ENCODE data around the gene RPS25.
A peak's percentile ranks its signal among the peaks of the same experiment; 100 is the strongest.
"Not testable (repeated sequence)": the region's sequence is repeated elsewhere in the genome, so short reads cannot be mapped to it uniquely, and the experiment has no call there.

RPS25 gene

GRCh38 chr11:119018074-119018938 lies at the start of gene RPS25, which contains the start of gene TRAPPC4:
Gene RPS25 (minus strand): TSS chr11:119018343. CDS start chr11:119018284, 59 bp downstream.
Gene TRAPPC4 (plus strand): TSS chr11:119018766. CDS start chr11:119018796, 30 bp downstream.
- peak; percentile 89 for DNase-seq (ENCODE audit: low read depth)

DNA sequence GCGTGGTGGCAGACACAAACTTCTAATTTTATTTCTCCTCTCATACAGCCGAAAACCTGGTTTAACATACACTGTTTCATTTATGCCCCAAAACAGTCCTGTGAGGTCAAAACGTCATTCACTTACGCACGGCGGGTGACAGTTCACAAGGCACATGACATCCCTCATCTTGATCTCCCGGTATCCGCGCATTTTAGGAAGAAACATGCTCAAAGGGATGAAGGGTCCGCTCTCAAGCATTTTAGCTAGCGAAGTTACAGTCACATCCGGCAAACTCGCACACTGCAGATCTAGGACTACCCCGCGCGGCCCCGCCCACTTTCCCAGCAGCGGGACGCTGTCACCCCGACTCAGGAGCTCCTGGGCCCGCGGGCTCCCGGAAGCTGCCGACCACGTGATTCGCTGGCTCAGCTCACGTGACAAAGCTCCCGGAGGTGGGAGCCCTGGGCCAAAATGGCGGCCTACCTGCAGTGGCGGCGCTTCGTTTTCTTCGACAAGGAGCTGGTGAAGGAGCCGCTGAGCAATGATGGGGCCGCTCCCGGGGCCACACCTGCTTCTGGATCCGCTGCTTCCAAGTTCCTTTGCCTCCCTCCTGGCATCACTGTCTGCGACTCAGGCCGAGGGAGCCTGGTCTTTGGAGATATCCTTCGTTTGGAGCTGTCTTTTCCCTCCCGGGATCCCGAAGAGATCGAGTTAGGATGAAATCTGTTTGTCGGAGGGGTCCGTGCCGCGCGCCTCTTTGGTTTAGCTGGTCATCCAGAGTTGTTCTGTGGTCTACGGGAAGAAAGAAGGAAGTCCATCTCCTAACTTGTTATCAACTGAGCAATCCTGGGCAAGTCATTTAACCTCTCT lies 49.5 kb upstream of the RPS25 start, which contains the start of gene VPS11:
VPS11 (plus strand) TSS at position 448 of the 852 bp plus-strand sequence; CDS start at position 454, 6 bp downstream.
- DNase-seq (ENCODE audit: low read depth): peak; percentile 92

DNA sequence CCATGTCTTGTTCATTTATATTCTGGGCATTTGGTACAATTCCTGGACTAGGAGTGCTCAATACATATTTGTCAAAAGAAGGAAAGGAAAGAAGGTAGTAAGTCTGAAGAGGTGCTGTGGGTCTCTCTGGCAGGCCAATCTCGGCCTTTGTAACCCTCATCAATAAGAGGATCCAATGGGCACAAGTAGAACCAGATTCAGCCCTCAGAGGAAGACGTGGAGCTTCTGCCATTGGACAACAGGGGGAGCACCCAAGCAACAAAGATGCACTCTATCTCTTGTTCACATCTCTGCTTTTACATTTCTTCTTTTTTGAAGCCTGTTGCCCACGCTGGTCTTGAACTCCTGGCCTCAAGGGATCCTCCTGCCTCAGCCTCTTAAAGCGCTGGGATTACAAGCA lies 47.2 kb upstream of the RPS25 start:
- DNase-seq (ENCODE audit: low read depth): no peak

DNA sequence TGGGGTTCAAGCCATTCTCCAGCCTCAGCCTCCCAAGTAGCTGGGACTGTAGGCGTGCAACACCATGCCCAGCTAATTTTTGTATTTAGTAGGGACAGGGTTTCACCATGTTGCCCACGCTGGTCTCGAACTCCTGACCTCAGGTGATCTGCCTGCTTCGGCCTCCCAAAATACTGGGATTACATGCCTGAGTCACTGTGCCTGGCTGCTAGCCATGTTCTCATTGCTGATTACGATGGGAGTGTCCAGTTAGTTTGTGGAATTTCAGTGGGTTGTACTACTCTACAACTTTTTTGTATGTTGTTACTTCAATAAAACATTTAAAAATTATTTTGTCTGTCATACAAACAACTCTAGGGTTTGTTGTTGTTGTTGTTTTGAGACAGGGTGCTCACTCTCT lies 44.6 kb upstream of the RPS25 start:
- peak; percentile 42 for DNase-seq (ENCODE audit: low read depth)

DNA sequence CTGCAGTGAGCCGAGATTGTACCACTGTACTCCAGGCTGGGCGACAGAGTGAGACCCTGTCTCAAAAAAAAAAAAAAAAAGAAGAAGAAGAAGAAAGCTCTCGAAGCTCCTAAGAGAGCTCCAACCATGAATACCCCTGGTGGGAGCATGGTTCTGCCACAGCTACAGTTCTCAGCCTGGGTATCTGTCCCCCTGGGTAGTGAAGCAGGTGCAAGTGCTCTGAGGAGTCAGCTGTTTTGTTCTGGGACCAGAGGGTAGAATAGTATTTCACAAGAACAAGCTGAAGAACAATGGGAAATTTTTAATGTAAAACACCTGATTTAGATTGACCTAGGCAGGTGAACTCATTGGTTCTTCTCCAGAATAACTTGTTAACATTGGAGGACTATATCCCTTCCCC lies 43.1 kb upstream of the RPS25 start:
- DNase-seq (ENCODE audit: low read depth): no peak

- not testable (repeated sequence) for DNase-seq (ENCODE audit: low read depth)
Measured at GRCh38 chr11:119059128-119059527, 41.0 kb upstream of the RPS25 start.

DNA sequence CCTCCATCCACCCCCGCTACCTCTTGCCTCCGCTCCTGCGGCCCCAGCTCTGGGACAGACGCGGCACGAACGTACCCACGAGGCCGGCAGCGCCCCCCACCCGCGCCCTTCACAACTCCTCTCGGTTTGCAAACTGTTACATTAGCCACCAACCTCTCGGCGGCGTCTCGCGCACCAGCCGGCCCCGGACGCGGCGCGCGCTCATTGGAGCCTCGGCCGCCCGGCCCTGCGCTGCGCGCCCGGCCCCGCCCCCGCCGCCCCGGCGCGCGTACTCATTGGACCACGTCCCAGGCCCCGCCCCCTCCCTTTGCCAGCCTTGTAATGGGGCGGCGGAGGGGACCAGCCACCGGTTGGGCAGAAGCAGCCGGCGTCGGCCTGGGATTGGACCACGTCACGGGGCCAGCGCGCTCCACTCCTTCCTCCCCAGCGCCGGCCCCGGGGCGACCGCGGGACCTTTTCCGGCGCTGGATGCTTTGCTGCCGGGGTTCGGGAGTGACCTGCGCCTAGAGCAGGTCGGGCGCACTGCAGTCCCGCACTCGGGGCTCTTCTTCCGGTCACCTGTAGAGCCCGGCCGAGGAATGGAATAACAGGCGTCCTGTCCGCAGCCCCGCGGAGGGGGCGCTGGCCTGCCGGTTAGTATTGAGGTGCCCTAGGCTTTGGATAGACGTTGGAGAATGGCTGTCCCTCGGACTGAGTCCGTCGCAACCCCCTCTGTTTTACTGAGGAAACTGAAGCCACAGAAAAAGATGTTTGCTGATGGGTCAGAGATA lies 39.0 kb upstream of the RPS25 start, which contains the start of gene HYOU1:
HYOU1 (minus strand) TSS at position 206 of the 770 bp plus-strand sequence. CDS start 1,045 bp downstream, outside the sequence.
- DNase-seq (ENCODE audit: low read depth): peak; percentile 89

GRCh38 chr11:119056421-119056999 lies 38.4 kb upstream of the RPS25 start:
- DNase-seq (ENCODE audit: low read depth): no peak

DNA sequence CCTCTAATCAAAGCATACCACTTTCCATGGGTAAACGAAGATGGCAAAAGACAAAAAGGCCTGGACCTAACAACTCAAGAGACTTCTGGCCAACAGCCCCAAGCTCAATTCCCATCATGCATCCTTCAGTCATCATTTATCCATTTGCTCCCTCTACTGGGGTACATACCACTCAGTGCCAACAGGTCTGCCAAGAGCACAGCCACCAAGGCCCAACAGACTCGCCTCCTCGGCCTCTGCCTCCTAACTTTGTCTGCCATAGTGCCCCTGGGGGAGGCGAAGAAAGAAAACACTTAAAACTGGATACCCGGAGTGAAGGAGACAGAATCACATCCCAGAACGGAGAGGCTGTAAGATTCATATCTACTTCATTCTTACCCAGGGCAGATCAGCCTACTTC lies 37.8 kb upstream of the RPS25 start:
- DNase-seq (ENCODE audit: low read depth): no peak

GRCh38 chr11:119054418-119054817 lies 36.3 kb upstream of the RPS25 start:
- DNase-seq (ENCODE audit: low read depth): no peak

GRCh38 chr11:119052163-119052814 lies 34.1 kb upstream of the RPS25 start:
- DNase-seq (ENCODE audit: low read depth): no peak

DNA sequence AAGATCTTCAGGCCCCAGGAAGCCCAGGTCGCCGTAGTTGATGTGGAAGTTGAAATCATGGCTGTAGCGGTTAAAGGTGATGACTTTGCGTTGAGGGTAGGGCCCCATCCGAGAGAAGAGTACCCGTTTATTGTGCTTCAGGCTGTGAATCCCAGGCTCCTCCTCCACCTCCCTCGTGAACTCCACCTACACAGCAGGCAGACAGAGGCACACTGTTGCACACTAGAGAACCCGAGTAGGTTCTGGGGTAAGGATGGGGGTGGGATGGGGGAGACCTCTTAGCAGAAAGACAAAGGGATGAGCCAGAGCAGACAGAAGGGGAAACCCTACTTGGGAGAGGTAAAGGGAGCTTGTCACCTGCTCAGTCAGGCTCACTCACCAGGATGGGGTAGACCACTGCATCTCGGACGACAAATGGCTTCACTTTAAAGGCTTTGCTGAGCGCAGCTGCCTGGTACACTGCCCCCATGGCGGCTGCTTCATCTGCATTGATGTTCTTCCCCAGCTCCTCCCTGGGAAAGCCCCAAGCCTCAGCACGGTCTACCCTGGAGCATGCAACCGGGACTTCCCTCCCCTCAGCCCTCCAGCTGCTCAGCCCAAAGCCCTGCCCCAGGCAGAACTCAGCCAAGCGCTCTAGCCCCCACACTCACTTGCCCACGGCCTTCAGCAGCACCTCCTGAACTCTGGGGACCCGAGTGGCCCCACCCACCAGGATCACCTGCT lies 33.5 kb upstream of the RPS25 start:
- DNase-seq (ENCODE audit: low read depth): no peak

- DNase-seq (ENCODE audit: low read depth): no peak
Measured at GRCh38 chr11:119049081-119049480, 30.9 kb upstream of the RPS25 start.

GRCh38 chr11:119048644-119049043 lies 30.5 kb upstream of the RPS25 start:
- no peak for DNase-seq (ENCODE audit: low read depth)

DNA sequence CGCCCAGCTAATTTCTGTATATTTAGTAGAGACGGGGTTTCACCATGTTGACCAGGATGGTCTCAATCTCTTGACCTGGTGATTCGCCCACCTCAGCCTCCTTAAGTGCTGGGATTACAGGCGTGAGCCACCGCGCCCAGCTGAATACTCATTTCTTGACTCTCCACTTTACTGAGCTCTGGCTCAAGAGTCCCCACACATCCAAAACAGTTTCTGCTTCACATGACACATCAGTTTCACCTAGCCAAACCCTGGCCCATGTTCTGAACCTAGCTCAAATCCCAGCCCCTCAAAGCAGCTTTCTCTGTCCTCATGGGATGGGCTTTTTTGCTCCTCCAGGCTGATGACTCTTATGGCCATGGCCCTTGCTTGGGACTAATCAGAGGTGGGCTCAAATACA lies 29.1 kb upstream of the RPS25 start:
- no peak for DNase-seq (ENCODE audit: low read depth)

DNA sequence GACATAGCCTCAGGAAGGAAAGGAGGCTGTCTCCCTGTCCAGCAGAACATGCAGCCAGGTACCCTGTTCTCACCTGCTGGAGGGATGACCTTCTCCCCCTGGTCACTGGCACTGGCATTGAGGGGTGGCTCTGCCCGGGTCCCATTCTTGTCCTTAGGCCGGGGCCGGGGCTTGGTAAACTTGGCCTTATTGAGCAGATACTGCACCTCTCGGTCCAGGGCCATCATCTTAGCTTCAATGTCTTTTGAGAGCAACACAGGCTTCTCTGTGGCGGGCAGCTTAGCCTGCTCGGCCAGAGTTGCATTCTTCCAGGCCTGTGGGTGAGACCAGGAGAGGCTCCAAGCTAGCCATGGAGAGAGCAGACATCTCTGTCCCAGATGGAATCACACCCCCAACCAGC lies 28.3 kb upstream of the RPS25 start:
- no peak for DNase-seq (ENCODE audit: low read depth)

DNA sequence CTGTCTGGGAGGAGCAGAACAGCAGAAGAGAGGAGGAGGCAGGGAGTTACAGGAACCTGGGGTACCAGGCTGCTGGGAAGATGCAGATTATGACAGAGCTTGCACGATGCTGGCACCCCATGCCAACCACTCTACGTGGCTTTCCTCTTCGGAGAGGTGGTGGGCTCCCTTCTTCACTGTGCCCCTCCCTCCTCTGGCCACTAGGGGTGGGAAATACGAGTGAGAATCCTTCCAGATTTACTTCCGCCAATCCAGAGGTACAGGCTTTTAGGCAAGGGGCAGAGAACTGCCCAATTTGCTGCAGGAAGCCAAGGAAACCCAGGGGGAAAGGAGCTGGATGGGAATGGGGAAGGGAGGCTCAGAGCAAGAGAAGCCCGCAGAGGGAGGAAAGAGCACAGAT lies 26.6 kb upstream of the RPS25 start:
- DNase-seq (ENCODE audit: low read depth): no peak

GRCh38 chr11:119042927-119043326 lies 24.8 kb upstream of the RPS25 start:
- no peak for DNase-seq (ENCODE audit: low read depth)

DNA sequence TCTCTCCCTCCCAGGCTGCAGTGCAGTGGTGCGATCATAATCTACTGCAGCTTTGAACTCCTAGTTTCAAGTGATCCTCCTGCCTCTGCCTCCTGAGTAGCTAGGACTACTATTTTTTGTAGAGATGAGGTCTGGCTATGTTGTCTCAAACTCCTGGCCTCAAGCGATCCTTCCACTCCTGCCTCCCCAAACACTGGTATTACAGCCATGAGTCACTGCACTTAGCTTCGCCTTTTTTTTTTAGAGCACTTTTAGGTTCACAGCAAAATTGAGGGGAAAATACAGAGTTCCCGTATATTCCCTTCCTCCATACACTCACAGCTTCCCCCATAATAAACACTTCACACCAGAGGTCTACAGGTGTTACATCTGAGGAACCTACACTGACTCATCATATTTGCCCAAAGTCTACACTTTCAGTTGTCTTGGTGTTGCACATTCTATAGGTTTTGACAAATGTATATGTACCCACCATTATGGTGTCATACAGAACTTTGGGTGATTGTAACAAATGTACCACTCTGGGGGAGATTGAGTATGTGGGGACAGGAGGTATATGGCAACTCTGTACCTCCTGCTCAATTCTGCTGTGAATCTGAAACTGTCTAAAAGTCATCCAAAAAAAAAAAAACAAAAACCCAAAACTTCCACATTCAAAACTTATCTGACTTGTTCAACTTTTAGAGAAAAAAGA lies 23.8 kb upstream of the RPS25 start:
- DNase-seq (ENCODE audit: low read depth): no peak

DNA sequence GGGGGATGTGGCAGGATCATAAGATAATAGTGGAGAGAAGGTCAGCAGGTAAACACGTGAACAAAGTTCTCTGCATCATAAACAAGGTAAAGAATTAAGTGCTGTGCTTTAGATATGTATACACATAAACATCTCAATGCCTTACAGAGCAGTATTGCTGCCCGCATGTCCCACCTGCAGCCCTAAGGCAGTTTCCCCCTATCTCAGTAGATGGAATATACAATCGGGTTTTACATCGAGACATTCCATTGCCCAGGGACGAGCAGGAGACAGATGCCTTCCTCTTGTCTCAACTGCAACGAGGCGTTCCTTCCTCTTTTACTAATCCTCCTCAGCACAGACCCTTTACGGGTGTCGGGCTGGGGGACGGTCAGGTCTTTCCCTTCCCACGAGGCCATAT lies 21.3 kb upstream of the RPS25 start:
- DNase-seq (ENCODE audit: low read depth): not testable (repeated sequence)

Measured in GM04504 (cell line).